ENCODE data around the gene DCLK1.

DNA sequence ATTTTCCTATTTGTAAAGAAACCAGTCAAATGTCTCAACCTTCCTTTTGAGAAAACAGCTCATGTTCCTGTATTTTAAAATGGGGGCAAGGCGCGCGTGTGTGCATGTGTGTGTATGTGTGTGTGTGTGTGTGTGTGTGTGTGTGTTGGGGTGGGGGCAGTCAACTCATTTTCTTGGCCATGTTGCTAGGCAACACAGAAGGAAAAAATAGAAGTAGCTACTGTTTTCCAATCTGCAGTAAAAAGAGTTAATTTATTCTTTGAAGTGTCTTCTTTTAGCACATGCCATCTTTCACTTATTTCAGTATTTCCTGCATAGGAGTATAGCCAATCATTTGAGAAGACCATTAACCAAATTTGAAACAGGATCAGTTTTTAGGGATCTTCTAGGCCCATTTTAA, 279.3 kb downstream of the DCLK1 start:
- TF ChIP-seq CTCF (IDR thresholded peaks at IDR 0.05) (no peak), POLR2A (IDR thresholded peaks at IDR 0.05) (no peak)
